NCI-H187 (cell line): Measurements from ENCODE around the gene HIGD1C.

Source experiments
- DNase-seq, 2 experiments: peaks; one replicate each; lab custom pipeline; 2025; lab: John Stamatoyannopoulos, UW

Gene HIGD1C

DNA sequence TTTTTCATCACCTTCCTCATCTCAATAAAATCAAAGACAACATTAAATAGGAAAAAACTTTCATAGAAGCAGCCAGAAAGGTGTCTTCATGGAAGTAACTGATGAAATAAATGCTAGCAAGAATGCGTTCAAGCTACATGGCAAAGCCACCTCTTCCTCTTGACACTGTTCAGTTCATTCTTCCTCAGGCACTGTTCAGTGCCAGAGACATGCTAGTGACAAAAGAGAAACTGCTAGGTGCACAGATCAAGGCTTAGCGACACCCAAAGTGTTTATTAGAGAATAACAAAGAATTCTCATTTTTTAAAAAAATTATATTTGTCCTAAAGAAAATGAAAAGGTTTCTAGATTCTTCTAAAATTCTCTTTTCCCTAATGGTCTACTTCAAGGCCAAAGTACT lies 66.6 kb downstream of the HIGD1C start:
- DNase-seq = no peak

DNA sequence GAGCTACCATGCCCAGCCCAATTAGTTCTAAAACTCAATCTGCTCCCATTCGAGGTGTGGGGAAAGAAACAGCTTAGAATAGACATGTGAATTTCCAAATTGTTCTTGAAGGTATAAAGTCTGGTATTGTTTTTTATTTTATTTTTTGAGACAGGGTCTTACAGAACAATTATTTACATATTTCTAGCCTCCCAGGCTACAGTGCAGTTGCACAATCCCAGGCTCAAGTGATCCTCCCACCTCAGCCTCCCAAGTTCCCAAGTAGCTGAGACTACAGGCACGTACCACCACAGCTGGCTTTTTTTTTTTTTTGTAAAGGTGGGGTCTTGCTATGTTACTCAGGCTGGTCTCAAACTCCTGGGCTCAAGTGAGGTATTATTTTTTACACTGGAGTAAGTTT lies 67.6 kb downstream of the HIGD1C start:
- DNase-seq = no peak
